OCI-LY1 (cell line): ENCODE measurements around the gene PFN3.

ENCODE experiments used
- CTCF ChIP-seq: fragments of 200-600 bp; sonication (generic), shearing (Covaris generic); IDR thresholded peaks from 2 replicates; pipeline ENCODE4 v1.5.1; 2017; ENCODE audit warnings: mild to moderate bottlenecking, antibody characterized with exemption, low read length, moderate library complexity, mixed read lengths
- EZH2 ChIP-seq: fragments of 200-600 bp; sonication (generic), shearing (Covaris generic); IDR thresholded peaks from 2 replicates; pipeline ENCODE4 v1.8.0; 2017; ENCODE audit warnings: borderline replicate concordance, mixed run types, mild to moderate bottlenecking, antibody characterized with exemption, low read length, moderate library complexity, mixed read lengths

DNA sequence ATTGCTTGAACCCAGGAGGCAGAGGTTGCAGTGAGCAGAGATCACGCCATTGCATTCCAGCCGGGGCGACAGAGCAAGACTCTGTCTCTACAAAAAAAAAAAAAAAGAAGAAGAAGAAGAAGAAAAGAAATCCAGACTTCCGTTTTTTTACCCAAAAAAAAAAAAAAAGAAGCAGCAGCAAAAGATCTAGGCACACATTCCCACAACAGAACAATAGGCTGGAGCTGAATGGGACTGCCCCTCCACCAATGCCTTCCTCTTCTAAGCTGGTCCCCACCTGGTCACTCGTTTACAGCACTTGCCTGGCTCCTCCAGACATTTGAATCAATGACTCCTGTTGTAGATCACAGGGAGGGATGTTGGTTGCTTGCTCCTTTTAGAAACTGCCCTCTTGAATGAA, 47.4 kb downstream of the PFN3 start:
- TF ChIP-seq CTCF (no peak), EZH2 (no peak)
